GM23248 (cell line): ENCODE data around the gene KCNMB3. TPM values are rescaled to one million over a fixed set of nuclear protein-coding genes. Genes with fewer than 3 reads are reported as not detected.

Source experiments
- DNase-seq: peaks from one replicate; pipeline ENCODE4 v3.0.0-alpha.2; 2015
- H2AFZ ChIP-seq: fragments of 200-600 bp; sonication (generic); 2 replicates; pipeline ENCODE4 v1.6.1; 2016; ENCODE audit warnings: antibody characterized with exemption
- H3F3A ChIP-seq: fragments of 200-600 bp; sonication (generic); 2 replicates; pipeline ENCODE4 v1.6.1; 2016; ENCODE audit warnings: mild to moderate bottlenecking, antibody characterized with exemption, mixed run types; ENCODE audit not compliant: insufficient read depth
- H3K27ac ChIP-seq: fragments of 200-600 bp; sonication (generic); 2 replicates; pipeline ENCODE4 v1.5.1; 2016; ENCODE audit warnings: mild to moderate bottlenecking
- H3K27me3 ChIP-seq: fragments of 200-600 bp; sonication (generic); replicated peaks from 2 replicates; pipeline ENCODE4 v1.6.1; 2016; ENCODE audit warnings: mild to moderate bottlenecking; ENCODE audit not compliant: insufficient read depth
- H3K36me3 ChIP-seq: fragments of 200-600 bp; sonication (generic); 2 replicates; pipeline ENCODE4 v1.6.1; 2016; ENCODE audit warnings: low read depth, mild to moderate bottlenecking
- H3K4me1 ChIP-seq: fragments of 200-600 bp; sonication (generic); 2 replicates; pipeline ENCODE4 v1.6.1; 2016; ENCODE audit warnings: mild to moderate bottlenecking; ENCODE audit not compliant: insufficient read depth
- H3K4me2 ChIP-seq: fragments of 200-600 bp; sonication (generic); one replicate; pipeline ENCODE4 v1.6.1; 2016; ENCODE audit warnings: mild to moderate bottlenecking; ENCODE audit not compliant: unreplicated experiment
- H3K4me3 ChIP-seq: fragments of 200-600 bp; sonication (generic); 2 replicates; pipeline ENCODE4 v1.5.1; 2016; ENCODE audit warnings: mild to moderate bottlenecking
- H3K79me2 ChIP-seq: fragments of 200-600 bp; sonication (generic); 2 replicates; pipeline ENCODE4 v1.6.1; 2016; ENCODE audit warnings: mild to moderate bottlenecking; ENCODE audit not compliant: insufficient read depth
- H3K9ac ChIP-seq: fragments of 200-600 bp; sonication (generic); 2 replicates; pipeline ENCODE4 v1.6.1; 2016; ENCODE audit warnings: mild to moderate bottlenecking
- H3K9me2 ChIP-seq: fragments of 200-600 bp; sonication (generic); 2 replicates; pipeline ENCODE4 v1.6.1; 2016; ENCODE audit warnings: mixed run types, mild to moderate bottlenecking, moderate library complexity; ENCODE audit not compliant: insufficient read depth
- H3K9me3 ChIP-seq: fragments of 200-600 bp; sonication (generic); one replicate; pipeline ENCODE4 v1.6.1; 2017; ENCODE audit warnings: low read depth
- H4K20me1 ChIP-seq: fragments of 200-600 bp; sonication (generic); 2 replicates; pipeline ENCODE4 v1.6.0; 2016; ENCODE audit not compliant: insufficient read depth
- EZH2 ChIP-seq: fragments of 200-600 bp; sonication (generic); IDR thresholded peaks from 2 replicates; pipeline ENCODE4 v1.6.1; 2018; ENCODE audit warnings: antibody characterized with exemption, mild to moderate bottlenecking; ENCODE audit not compliant: insufficient read depth, poor library complexity, severe bottlenecking
- EZH2phosphoT487 ChIP-seq: fragments of 200-600 bp; sonication (generic); IDR thresholded peaks from 2 replicates; pipeline ENCODE4 v1.6.1; 2018; ENCODE audit warnings: antibody characterized with exemption, moderate library complexity, mild to moderate bottlenecking, low read depth; ENCODE audit not compliant: insufficient read depth
- WGBS, 2 experiments: methylation state at CpG; one replicate each; pipeline ENCODE4 v1.1.6; 2015 to 2017; ENCODE audit warnings: low lambda C conversion rate in 2 of 2, low coverage in 1 of 2; ENCODE audit errors: missing lambda C conversion rate in 2 of 2; 5-methylcytosine and 5-hydroxymethylcytosine counted together
- in situ Hi-C: fragments of 300-500 bp; cut with MboI; formaldehyde crosslinking; loops from 2 replicates; pipeline ENCODE4 v1.15.0; 2020
- polyA plus RNA-seq: library from polyadenylated mRNA; unstranded; fragments of >200 nt; fragmentation: Nextera tagmentation; extraction: Ambion mirVana; gene quantifications from 2 replicates; pipeline ENCODE4 v1.2.1, GENCODE V29; 2016
- total RNA-seq: library from RNA; depleted of rRNA; stranded (reverse); fragments of >200 nt; shearing (Covaris generic); gene quantifications from 2 replicates; pipeline ENCODE4 v1.2.3, GENCODE V29; 2014

KCNMB3 gene
- total and polyA plus RNA-seq, 2 experiments from 2014 or later = 0.50 to 0.54 TPM

- Histone ChIP-seq H3K4me3 (no peak overlapping the region), H3K9ac (no peak overlapping the region), H3K79me2 (no peaks in the 10 kb centered on the region), H3K27me3 (peaks cover 16% of the 10 kb centered on the region), H3K4me2 (no peak overlapping the region), H2AFZ (no peak overlapping the region), H4K20me1 (no peaks in the 10 kb centered on the region), H3K27ac (no peak overlapping the region), H3K9me2 (no peaks in the 10 kb centered on the region), H3F3A (no peaks in the 10 kb centered on the region), H3K4me1 (no peaks in the 10 kb centered on the region), H3K36me3 (no peaks in the 10 kb centered on the region), H3K9me3 (no peaks in the 10 kb centered on the region)
- no peak for DNase-seq
- in situ Hi-C loops = no loop called here
- WGBS, 2 experiments = 47 to 49% methylated on average over 21 of the region's 21 CpGs
- TF ChIP-seq EZH2phosphoT487 (no peak), EZH2 (no peak)
Measured at GRCh38 chr3:179266701-179267211, 15.8 kb upstream of the KCNMB3 start.

DNA sequence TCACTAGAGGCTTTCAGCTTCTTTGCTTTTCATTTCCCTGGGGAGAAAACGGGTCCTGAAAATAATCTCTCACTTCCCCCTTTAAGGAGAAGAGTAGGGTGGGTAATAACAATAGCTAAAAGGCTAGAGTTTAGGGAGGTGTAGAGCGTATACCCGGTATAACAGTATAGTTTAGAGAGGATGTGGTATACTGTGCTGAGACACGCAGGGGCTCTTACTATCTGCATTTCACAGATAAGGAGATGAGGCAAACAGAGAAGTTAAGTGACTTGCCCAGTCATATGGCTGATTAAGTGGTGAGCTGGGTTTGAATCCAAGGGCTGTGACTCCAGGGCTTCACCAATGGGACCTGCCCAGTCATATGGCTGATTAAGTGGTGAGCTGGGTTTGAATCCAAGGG is 15.0 kb upstream of the KCNMB3 start:
- Histone ChIP-seq H3K4me1 (no peaks in the 10 kb centered on the region), H3K9me3 (no peaks in the 10 kb centered on the region), H3K79me2 (no peaks in the 10 kb centered on the region), H3K9me2 (no peaks in the 10 kb centered on the region), H3K36me3 (no peaks in the 10 kb centered on the region), H3K9ac (no peak overlapping the region), H3K4me2 (no peak overlapping the region), H4K20me1 (no peaks in the 10 kb centered on the region), H3K27ac (no peak overlapping the region), H3K4me3 (no peak overlapping the region), H2AFZ (no peak overlapping the region), H3F3A (no peaks in the 10 kb centered on the region), H3K27me3 (peaks cover 16% of the 10 kb centered on the region)
- no peak for TF ChIP-seq EZH2
- no peak for TF ChIP-seq EZH2phosphoT487
- DNase-seq = no peak
- in situ Hi-C loops = no loop called here
- WGBS, 2 experiments = 75% methylated on average over 4 of the region's 4 CpGs

- no peak overlapping the region for H3K27ac ChIP-seq
- in situ Hi-C loops = no loop called here
- H3K9ac ChIP-seq = no peak overlapping the region
- no peaks in the 10 kb centered on the region for H3K4me1 ChIP-seq
- no peaks in the 10 kb centered on the region for H3K36me3 ChIP-seq
- peaks cover 16% of the 10 kb centered on the region for H3K27me3 ChIP-seq
- whole genome bisulfite sequencing, 2 experiments = 50 to 65% methylated on average over 1 of the region's 1 CpG
- no peaks in the 10 kb centered on the region for H3F3A ChIP-seq
- no peak for DNase-seq
- H3K4me3 ChIP-seq = no peak overlapping the region
- H3K9me2 ChIP-seq = no peaks in the 10 kb centered on the region
- H3K9me3 ChIP-seq = no peaks in the 10 kb centered on the region
- no peaks in the 10 kb centered on the region for H4K20me1 ChIP-seq
- no peaks in the 10 kb centered on the region for H3K79me2 ChIP-seq
- no peak for TF ChIP-seq EZH2
- TF ChIP-seq EZH2phosphoT487 = no peak
- no peak overlapping the region for H2AFZ ChIP-seq
- H3K4me2 ChIP-seq = no peak overlapping the region
Measured at GRCh38 chr3:179265092-179265491, 14.2 kb upstream of the KCNMB3 start.

GRCh38 chr3:179264449-179264848 is 13.5 kb upstream of the KCNMB3 start:
- Histone ChIP-seq H3K27me3 (peaks cover 16% of the 10 kb centered on the region), H3K27ac (no peak overlapping the region), H3K9ac (no peak overlapping the region), H3K9me2 (no peaks in the 10 kb centered on the region), H3K36me3 (no peaks in the 10 kb centered on the region), H3K79me2 (no peaks in the 10 kb centered on the region), H4K20me1 (no peaks in the 10 kb centered on the region), H2AFZ (no peak overlapping the region), H3F3A (no peaks in the 10 kb centered on the region), H3K9me3 (no peaks in the 10 kb centered on the region), H3K4me2 (no peak overlapping the region), H3K4me1 (no peaks in the 10 kb centered on the region), H3K4me3 (no peak overlapping the region)
- no peak for DNase-seq
- WGBS, 2 experiments = 27 to 31% methylated on average over 4 of the region's 4 CpGs
- TF ChIP-seq EZH2phosphoT487 = no peak
- no peak for TF ChIP-seq EZH2
- in situ Hi-C loops = no loop called here

- 97 to 99% methylated on average over 14 to 29 of the region's 29 CpGs for WGBS, 2 experiments
- DNase-seq = no peak
- H3K4me2 ChIP-seq = no peak overlapping the region
- H3K9me2 ChIP-seq = no peaks in the 10 kb centered on the region
- H3F3A ChIP-seq = no peaks in the 10 kb centered on the region
- no peaks in the 10 kb centered on the region for H3K79me2 ChIP-seq
- H3K36me3 ChIP-seq = no peaks in the 10 kb centered on the region
- H3K9me3 ChIP-seq = no peaks in the 10 kb centered on the region
- no peak overlapping the region for H3K27ac ChIP-seq
- in situ Hi-C loops = no loop called here
- H2AFZ ChIP-seq = no peak overlapping the region
- TF ChIP-seq EZH2 = no peak
- no peak for TF ChIP-seq EZH2phosphoT487
- H4K20me1 ChIP-seq = no peaks in the 10 kb centered on the region
- no peak overlapping the region for H3K4me3 ChIP-seq
- H3K27me3 ChIP-seq = peaks cover 16% of the 10 kb centered on the region; the same call in 1 of the 2 replicates
- no peak overlapping the region for H3K9ac ChIP-seq
- H3K4me1 ChIP-seq = no peaks in the 10 kb centered on the region
Measured at GRCh38 chr3:179263134-179263533, 12.2 kb upstream of the KCNMB3 start.
